GM12878 (cell line): ENCODE results near the gene ADCY2. TPM values are rescaled to one million over a fixed set of nuclear protein-coding genes. Genes with fewer than 3 reads are reported as not detected.

Experiments used
- CHD2 ChIP-seq: IDR thresholded peaks from 2 replicates; pipeline ENCODE4 v1.6.1; 2011; ENCODE audit warnings: low read depth, low read length, improper control_type of control experiment, borderline replicate concordance
- HCFC1 ChIP-seq: fragments of 150-350 bp; IDR thresholded peaks from 2 replicates; pipeline ENCODE4 v1.6.1; 2014; ENCODE audit warnings: low read length
- JUNB ChIP-seq: IDR thresholded peaks from 2 replicates; pipeline ENCODE4 v1.6.1; 2016; ENCODE audit warnings: antibody characterized with exemption, mild to moderate bottlenecking
- KLF5 ChIP-seq: fragments of 450-650 bp; IDR thresholded peaks from 2 replicates; pipeline ENCODE4 v1.6.1; 2014; ENCODE audit warnings: mild to moderate bottlenecking; ENCODE audit not compliant: partially characterized antibody
- MEF2A ChIP-seq: IDR thresholded peaks from 2 replicates; pipeline ENCODE4 v1.6.1; 2011; ENCODE audit warnings: low read depth, mild to moderate bottlenecking, low read length, moderate library complexity; ENCODE audit not compliant: insufficient read depth
- MTA2 ChIP-seq: fragments of 450-650 bp; IDR thresholded peaks from 2 replicates; pipeline ENCODE4 v1.6.1; 2016; ENCODE audit warnings: low read depth, mild to moderate bottlenecking, moderate library complexity
- NRF1 ChIP-seq: conservative IDR thresholded peaks from 2 replicates; pipeline ENCODE4 v1.6.1; 2011; ENCODE audit warnings: mild to moderate bottlenecking, low read depth, low read length, improper control_type of control experiment
- PAX5 ChIP-seq: IDR thresholded peaks from 2 replicates; pipeline ENCODE4 v1.6.1; 2011; ENCODE audit warnings: low read depth, low read length, borderline replicate concordance
- RELA ChIP-seq: fragments of 450-650 bp; IDR thresholded peaks from 2 replicates; pipeline ENCODE4 v1.8.0; 2014; ENCODE audit warnings: borderline replicate concordance; ENCODE audit not compliant: partially characterized antibody
- SPI1 ChIP-seq: IDR thresholded peaks from 2 replicates; pipeline ENCODE4 v1.6.1; 2011; ENCODE audit warnings: low read depth, mild to moderate bottlenecking, low read length, moderate library complexity, borderline replicate concordance; ENCODE audit not compliant: insufficient read depth
- SREBF2 ChIP-seq: IDR thresholded peaks from 2 replicates; pipeline ENCODE4 v1.6.1; 2012; ENCODE audit warnings: mild to moderate bottlenecking, low read length
- TCF3 ChIP-seq: IDR thresholded peaks from 2 replicates; pipeline ENCODE4 v1.6.1; 2012; ENCODE audit warnings: low read depth, mild to moderate bottlenecking, low read length, borderline replicate concordance; ENCODE audit not compliant: insufficient read depth
- WRNIP1 ChIP-seq: IDR thresholded peaks from 2 replicates; pipeline ENCODE4 v1.6.1; 2011; ENCODE audit warnings: low read depth, low read length, improper control_type of control experiment, borderline replicate concordance
- ZBED1 ChIP-seq: IDR thresholded peaks from 2 replicates; pipeline ENCODE4 v1.6.1; 2016; ENCODE audit warnings: borderline replicate concordance
- polyA plus RNA-seq, 11 experiments: library from polyadenylated mRNA; depleted of rRNA in 4 of 11; unstranded in 6 of 11; stranded (reverse) in 5 of 11; fragments of >200 nt; fragmentation: Nextera tagmentation in 4 of 11; fragmentation: Illumina TruSeq in 1 of 11; extraction: Ambion mirVana in 4 of 11; extraction: Trizol in 1 of 11; gene quantifications; 1 replicate in 1 of 11; 2 replicates in 10 of 11; pipeline versions ENCODE4 v1.2.1 to v1.2.3, GENCODE V29; 2011 to 2016; ENCODE audit warnings: inconsistent platforms in 2 of 11, missing spikeins in 2 of 11, low read depth in 1 of 11
- total RNA-seq, 4 experiments: library from RNA; depleted of rRNA in 3 of 4; stranded (reverse); fragments of >200 nt in 3 of 4; fragmentation: Illumina TruSeq in 1 of 4; extraction: Trizol in 1 of 4; gene quantifications; 2 replicates each; pipeline versions ENCODE4 v1.2.1 to v1.2.3, GENCODE V29; 2013 to 2021
- TF ChIP-seq, protein P1 (sequence below): fragments of 150-350 bp; IDR thresholded peaks from 2 replicates; pipeline ENCODE4 v1.6.1; 2016; ENCODE audit warnings: low read depth, low read length
- TF ChIP-seq, protein P2 (sequence below): fragments of 450-650 bp; IDR thresholded peaks from 2 replicates; pipeline ENCODE4 v1.6.1; 2017; ENCODE audit warnings: mild to moderate bottlenecking, moderate library complexity
- TF ChIP-seq, protein P3 (sequence below): fragments of 450-650 bp; formaldehyde crosslinking; IDR thresholded peaks from 2 replicates; pipeline ENCODE4 v1.4.0; 2020; ENCODE audit warnings: mild to moderate bottlenecking, moderate library complexity
- TF ChIP-seq, protein P4 (sequence below): fragments of 450-650 bp; IDR thresholded peaks from 2 replicates; pipeline ENCODE4 v1.6.1; 2017; ENCODE audit warnings: borderline replicate concordance

The ADCY2 gene
- total and polyA plus RNA-seq, 10 of the 15 experiments (the other 5 are each of a cell fraction or from before 2014, with no cell fraction given), result 0.07 to 0.26 TPM; not detected in 8

- TF ChIP-seq, protein P1, sequence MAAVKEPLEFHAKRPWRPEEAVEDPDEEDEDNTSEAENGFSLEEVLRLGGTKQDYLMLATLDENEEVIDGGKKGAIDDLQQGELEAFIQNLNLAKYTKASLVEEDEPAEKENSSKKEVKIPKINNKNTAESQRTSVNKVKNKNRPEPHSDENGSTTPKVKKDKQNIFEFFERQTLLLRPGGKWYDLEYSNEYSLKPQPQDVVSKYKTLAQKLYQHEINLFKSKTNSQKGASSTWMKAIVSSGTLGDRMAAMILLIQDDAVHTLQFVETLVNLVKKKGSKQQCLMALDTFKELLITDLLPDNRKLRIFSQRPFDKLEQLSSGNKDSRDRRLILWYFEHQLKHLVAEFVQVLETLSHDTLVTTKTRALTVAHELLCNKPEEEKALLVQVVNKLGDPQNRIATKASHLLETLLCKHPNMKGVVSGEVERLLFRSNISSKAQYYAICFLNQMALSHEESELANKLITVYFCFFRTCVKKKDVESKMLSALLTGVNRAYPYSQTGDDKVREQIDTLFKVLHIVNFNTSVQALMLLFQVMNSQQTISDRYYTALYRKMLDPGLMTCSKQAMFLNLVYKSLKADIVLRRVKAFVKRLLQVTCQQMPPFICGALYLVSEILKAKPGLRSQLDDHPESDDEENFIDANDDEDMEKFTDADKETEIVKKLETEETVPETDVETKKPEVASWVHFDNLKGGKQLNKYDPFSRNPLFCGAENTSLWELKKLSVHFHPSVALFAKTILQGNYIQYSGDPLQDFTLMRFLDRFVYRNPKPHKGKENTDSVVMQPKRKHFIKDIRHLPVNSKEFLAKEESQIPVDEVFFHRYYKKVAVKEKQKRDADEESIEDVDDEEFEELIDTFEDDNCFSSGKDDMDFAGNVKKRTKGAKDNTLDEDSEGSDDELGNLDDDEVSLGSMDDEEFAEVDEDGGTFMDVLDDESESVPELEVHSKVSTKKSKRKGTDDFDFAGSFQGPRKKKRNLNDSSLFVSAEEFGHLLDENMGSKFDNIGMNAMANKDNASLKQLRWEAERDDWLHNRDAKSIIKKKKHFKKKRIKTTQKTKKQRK, result no peak
- TF ChIP-seq SREBF2, result no peak
- peak; percentile 48; the same call in 1 of the 2 replicates for TF ChIP-seq PAX5
- TF ChIP-seq, protein P2, sequence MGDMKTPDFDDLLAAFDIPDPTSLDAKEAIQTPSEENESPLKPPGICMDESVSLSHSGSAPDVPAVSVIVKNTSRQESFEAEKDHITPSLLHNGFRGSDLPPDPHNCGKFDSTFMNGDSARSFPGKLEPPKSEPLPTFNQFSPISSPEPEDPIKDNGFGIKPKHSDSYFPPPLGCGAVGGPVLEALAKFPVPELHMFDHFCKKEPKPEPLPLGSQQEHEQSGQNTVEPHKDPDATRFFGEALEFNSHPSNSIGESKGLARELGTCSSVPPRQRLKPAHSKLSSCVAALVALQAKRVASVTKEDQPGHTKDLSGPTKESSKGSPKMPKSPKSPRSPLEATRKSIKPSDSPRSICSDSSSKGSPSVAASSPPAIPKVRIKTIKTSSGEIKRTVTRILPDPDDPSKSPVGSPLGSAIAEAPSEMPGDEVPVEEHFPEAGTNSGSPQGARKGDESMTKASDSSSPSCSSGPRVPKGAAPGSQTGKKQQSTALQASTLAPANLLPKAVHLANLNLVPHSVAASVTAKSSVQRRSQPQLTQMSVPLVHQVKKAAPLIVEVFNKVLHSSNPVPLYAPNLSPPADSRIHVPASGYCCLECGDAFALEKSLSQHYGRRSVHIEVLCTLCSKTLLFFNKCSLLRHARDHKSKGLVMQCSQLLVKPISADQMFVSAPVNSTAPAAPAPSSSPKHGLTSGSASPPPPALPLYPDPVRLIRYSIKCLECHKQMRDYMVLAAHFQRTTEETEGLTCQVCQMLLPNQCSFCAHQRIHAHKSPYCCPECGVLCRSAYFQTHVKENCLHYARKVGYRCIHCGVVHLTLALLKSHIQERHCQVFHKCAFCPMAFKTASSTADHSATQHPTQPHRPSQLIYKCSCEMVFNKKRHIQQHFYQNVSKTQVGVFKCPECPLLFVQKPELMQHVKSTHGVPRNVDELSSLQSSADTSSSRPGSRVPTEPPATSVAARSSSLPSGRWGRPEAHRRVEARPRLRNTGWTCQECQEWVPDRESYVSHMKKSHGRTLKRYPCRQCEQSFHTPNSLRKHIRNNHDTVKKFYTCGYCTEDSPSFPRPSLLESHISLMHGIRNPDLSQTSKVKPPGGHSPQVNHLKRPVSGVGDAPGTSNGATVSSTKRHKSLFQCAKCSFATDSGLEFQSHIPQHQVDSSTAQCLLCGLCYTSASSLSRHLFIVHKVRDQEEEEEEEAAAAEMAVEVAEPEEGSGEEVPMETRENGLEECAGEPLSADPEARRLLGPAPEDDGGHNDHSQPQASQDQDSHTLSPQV, result no peak
- no peak for TF ChIP-seq KLF5
- TF ChIP-seq SPI1, result no peak
- TF ChIP-seq, protein P3, sequence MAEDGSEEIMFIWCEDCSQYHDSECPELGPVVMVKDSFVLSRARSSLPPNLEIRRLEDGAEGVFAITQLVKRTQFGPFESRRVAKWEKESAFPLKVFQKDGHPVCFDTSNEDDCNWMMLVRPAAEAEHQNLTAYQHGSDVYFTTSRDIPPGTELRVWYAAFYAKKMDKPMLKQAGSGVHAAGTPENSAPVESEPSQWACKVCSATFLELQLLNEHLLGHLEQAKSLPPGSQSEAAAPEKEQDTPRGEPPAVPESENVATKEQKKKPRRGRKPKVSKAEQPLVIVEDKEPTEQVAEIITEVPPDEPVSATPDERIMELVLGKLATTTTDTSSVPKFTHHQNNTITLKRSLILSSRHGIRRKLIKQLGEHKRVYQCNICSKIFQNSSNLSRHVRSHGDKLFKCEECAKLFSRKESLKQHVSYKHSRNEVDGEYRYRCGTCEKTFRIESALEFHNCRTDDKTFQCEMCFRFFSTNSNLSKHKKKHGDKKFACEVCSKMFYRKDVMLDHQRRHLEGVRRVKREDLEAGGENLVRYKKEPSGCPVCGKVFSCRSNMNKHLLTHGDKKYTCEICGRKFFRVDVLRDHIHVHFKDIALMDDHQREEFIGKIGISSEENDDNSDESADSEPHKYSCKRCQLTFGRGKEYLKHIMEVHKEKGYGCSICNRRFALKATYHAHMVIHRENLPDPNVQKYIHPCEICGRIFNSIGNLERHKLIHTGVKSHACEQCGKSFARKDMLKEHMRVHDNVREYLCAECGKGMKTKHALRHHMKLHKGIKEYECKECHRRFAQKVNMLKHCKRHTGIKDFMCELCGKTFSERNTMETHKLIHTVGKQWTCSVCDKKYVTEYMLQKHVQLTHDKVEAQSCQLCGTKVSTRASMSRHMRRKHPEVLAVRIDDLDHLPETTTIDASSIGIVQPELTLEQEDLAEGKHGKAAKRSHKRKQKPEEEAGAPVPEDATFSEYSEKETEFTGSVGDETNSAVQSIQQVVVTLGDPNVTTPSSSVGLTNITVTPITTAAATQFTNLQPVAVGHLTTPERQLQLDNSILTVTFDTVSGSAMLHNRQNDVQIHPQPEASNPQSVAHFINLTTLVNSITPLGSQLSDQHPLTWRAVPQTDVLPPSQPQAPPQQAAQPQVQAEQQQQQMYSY (CRISPR knock-in tag), result no peak
- TF ChIP-seq CHD2, result no peak
- TF ChIP-seq NRF1, result no peak
- TF ChIP-seq ZBED1, result peak; percentile 67; the same call in 1 of the 2 replicates
- TF ChIP-seq, protein P4, sequence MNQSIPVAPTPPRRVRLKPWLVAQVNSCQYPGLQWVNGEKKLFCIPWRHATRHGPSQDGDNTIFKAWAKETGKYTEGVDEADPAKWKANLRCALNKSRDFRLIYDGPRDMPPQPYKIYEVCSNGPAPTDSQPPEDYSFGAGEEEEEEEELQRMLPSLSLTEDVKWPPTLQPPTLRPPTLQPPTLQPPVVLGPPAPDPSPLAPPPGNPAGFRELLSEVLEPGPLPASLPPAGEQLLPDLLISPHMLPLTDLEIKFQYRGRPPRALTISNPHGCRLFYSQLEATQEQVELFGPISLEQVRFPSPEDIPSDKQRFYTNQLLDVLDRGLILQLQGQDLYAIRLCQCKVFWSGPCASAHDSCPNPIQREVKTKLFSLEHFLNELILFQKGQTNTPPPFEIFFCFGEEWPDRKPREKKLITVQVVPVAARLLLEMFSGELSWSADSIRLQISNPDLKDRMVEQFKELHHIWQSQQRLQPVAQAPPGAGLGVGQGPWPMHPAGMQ, result no peak
- no peak for TF ChIP-seq TCF3
- TF ChIP-seq JUNB, result peak; percentile 95
- TF ChIP-seq WRNIP1, result no peak
- TF ChIP-seq HCFC1, result no peak
- peak; percentile 83 for TF ChIP-seq MTA2
- TF ChIP-seq MEF2A, result peak; percentile 59; the same call in 1 of the 2 replicates
- no peak for TF ChIP-seq RELA
Measured at GRCh38 chr5:7878381-7878873, 482.5 kb downstream of the ADCY2 start (continued).
